CD4-positive, CD25-positive, alpha-beta regulatory T cell (primary cell): ENCODE data around the gene AK4. TPM values are rescaled to one million over a fixed set of nuclear protein-coding genes. Genes with fewer than 3 reads are reported as not detected.

Source experiments
- ATAC-seq, 2 donors: fragments of 150-1000 bp; cut with Tn5 transposase; one replicate each; pipeline ENCODE4 v1.10.0; 2021; ENCODE audit warnings: low read depth in 2 of 2, moderate number of reproducible peaks in 2 of 2, moderate library complexity in 1 of 2
- DNase-seq, 3 donors: peaks; one replicate each; pipeline versions ENCODE4 v3.0.0 to v3.0.0-alpha.2; 2012 to 2022; ENCODE audit warnings: mixed read lengths in 1 of 3
- H3K27ac ChIP-seq: one replicate; pipeline ENCODE4 v1.7.0; 2013; ENCODE audit warnings: mild to moderate bottlenecking, low read length; ENCODE audit not compliant: insufficient read depth, poor library complexity, severe bottlenecking
- H3K27me3 ChIP-seq: one replicate; pipeline ENCODE4 v1.7.0; 2013; ENCODE audit warnings: low read length; ENCODE audit not compliant: control insufficient read depth, insufficient read depth
- H3K36me3 ChIP-seq: one replicate; pipeline ENCODE4 v1.7.0; 2013; ENCODE audit warnings: mild to moderate bottlenecking, low read length, moderate library complexity; ENCODE audit not compliant: control insufficient read depth, insufficient read depth
- H3K4me1 ChIP-seq: 2 replicates; pipeline ENCODE4 v1.7.0; 2013; ENCODE audit warnings: mild to moderate bottlenecking, low read length; ENCODE audit not compliant: insufficient read depth, control insufficient read depth, poor library complexity, severe bottlenecking
- H3K4me3 ChIP-seq: one replicate; pipeline ENCODE4 v1.7.0; 2013; ENCODE audit warnings: low read depth, mild to moderate bottlenecking, low read length, moderate library complexity
- H3K9me3 ChIP-seq, 2 experiments: 1 replicate in 1 of 2; 2 replicates in 1 of 2; pipeline ENCODE4 v1.7.0; 2013; ENCODE audit warnings: low read length in 2 of 2, mild to moderate bottlenecking in 1 of 2, moderate library complexity in 1 of 2; ENCODE audit not compliant: control insufficient read depth in 2 of 2
- H3K27ac Mint-ChIP-seq, 3 donors: one replicate each; pipeline ENCODE4 v1.8.0; 2020 to 2022; ENCODE audit warnings: mild to moderate bottlenecking in 3 of 3, mixed read lengths in 3 of 3, moderate library complexity in 2 of 3
- H3K27me3 Mint-ChIP-seq: one replicate; pipeline ENCODE4 v1.8.0; 2022; ENCODE audit warnings: mild to moderate bottlenecking, mixed read lengths
- H3K36me3 Mint-ChIP-seq: one replicate; pipeline ENCODE4 v1.8.0; 2020; ENCODE audit warnings: mixed read lengths
- H3K4me1 Mint-ChIP-seq, 4 donors: one replicate each; pipeline ENCODE4 v1.8.0; 2020 to 2022; ENCODE audit warnings: mixed read lengths in 4 of 4, mild to moderate bottlenecking in 1 of 4
- H3K4me3 Mint-ChIP-seq, 4 donors: one replicate each; pipeline ENCODE4 v1.8.0; 2020 to 2022; ENCODE audit warnings: mild to moderate bottlenecking in 4 of 4, mixed read lengths in 4 of 4, moderate library complexity in 3 of 4
- H3K9me3 Mint-ChIP-seq, 7 donors: one replicate each; pipeline ENCODE4 v1.8.0; 2020 to 2022; ENCODE audit warnings: mixed read lengths in 7 of 7, mild to moderate bottlenecking in 3 of 7, moderate library complexity in 2 of 7
- polyA plus RNA-seq, 4 donors: library from polyadenylated mRNA; unstranded; fragments of 300-500 nt; fragmentation: Illumina TruSeq; gene quantifications; one replicate each; pipeline ENCODE4 v1.2.3, GENCODE V29; 2021
- total RNA-seq: library from RNA; stranded (reverse); gene quantifications from one replicate; pipeline ENCODE4 v1.2.3, GENCODE V29; 2022

The AK4 gene
- total and polyA plus RNA-seq, 5 donors from 2014 or later = 0.08 to 0.56 (median 0.26) TPM; not detected in 1

- Histone ChIP-seq H3K4me1 (no peaks in the 10 kb centered on the region), H3K27me3 (peaks cover 2% of the 10 kb centered on the region), H3K36me3 (no peaks in the 10 kb centered on the region), H3K4me3 (no peak overlapping the region), H3K27ac (no peak overlapping the region), H3K9me3 (no peaks in the 10 kb centered on the region)
- DNase-seq = no peak
- H3K27me3 Mint-ChIP-seq = peaks cover 17% of the 10 kb centered on the region
- H3K27ac Mint-ChIP-seq = no peak overlapping the region
- no peak overlapping the region for H3K4me3 Mint-ChIP-seq
- no peak for ATAC-seq
- peaks cover 0 to 2% (median 0%) of the 10 kb centered on the region in 7 donors for H3K9me3 Mint-ChIP-seq
- no peaks in the 10 kb centered on the region for H3K4me1 Mint-ChIP-seq
- H3K36me3 Mint-ChIP-seq = no peaks in the 10 kb centered on the region
Measured at GRCh38 chr1:65198096-65198495, 50.1 kb downstream of the AK4 start.

GRCh38 chr1:65200411-65200810, 52.4 kb downstream of the AK4 start:
- Mint-ChIP-seq H3K4me1 (no peaks in the 10 kb centered on the region), H3K4me3 (no peak overlapping the region), H3K27me3 (peaks cover 13% of the 10 kb centered on the region), H3K9me3 (peaks cover 0 to 2% (median 0%) of the 10 kb centered on the region in 7 donors), H3K36me3 (no peaks in the 10 kb centered on the region), H3K27ac (no peak overlapping the region)
- H3K4me1 ChIP-seq = no peaks in the 10 kb centered on the region
- H3K36me3 ChIP-seq = no peaks in the 10 kb centered on the region
- DNase-seq (no peak), ATAC-seq (no peak)
- no peak overlapping the region for H3K27ac ChIP-seq
- H3K27me3 ChIP-seq = peaks cover 2% of the 10 kb centered on the region
- no peaks in the 10 kb centered on the region for H3K9me3 ChIP-seq
- no peak overlapping the region for H3K4me3 ChIP-seq

GRCh38 chr1:65206836-65207235, 58.8 kb downstream of the AK4 start:
- H3K9me3 Mint-ChIP-seq = no peaks in the 10 kb centered on the region
- peaks cover 5% of the 10 kb centered on the region for H3K27me3 Mint-ChIP-seq
- H3K4me1 ChIP-seq = no peaks in the 10 kb centered on the region
- H3K4me1 Mint-ChIP-seq = peaks cover 0 to 4% (median 1%) of the 10 kb centered on the region in 4 donors
- H3K27ac Mint-ChIP-seq = peak overlapping the region in 1 of 3 donors; percentile 47
- no peak overlapping the region for H3K4me3 Mint-ChIP-seq
- no peaks in the 10 kb centered on the region for H3K36me3 Mint-ChIP-seq
- no peaks in the 10 kb centered on the region for H3K27me3 ChIP-seq
- H3K36me3 ChIP-seq = no peaks in the 10 kb centered on the region
- no peaks in the 10 kb centered on the region for H3K9me3 ChIP-seq
- no peak overlapping the region for H3K27ac ChIP-seq
- DNase-seq (no peak), ATAC-seq (no peak)
- no peak overlapping the region for H3K4me3 ChIP-seq

GRCh38 chr1:65207317-65207716, 59.3 kb downstream of the AK4 start:
- no peak for ATAC-seq
- H3K4me3 ChIP-seq = no peak overlapping the region
- peak in 1 of 3 donors; percentile 25 for DNase-seq
- Mint-ChIP-seq H3K27me3 (peaks cover 5% of the 10 kb centered on the region), H3K27ac (peak overlapping the region in 1 of 3 donors; percentile 47), H3K36me3 (no peaks in the 10 kb centered on the region), H3K9me3 (no peaks in the 10 kb centered on the region), H3K4me3 (no peak overlapping the region), H3K4me1 (peaks cover 0 to 4% (median 1%) of the 10 kb centered on the region in 4 donors)
- no peak overlapping the region for H3K27ac ChIP-seq
- H3K27me3 ChIP-seq = no peaks in the 10 kb centered on the region
- H3K36me3 ChIP-seq = no peaks in the 10 kb centered on the region
- no peaks in the 10 kb centered on the region for H3K9me3 ChIP-seq
- no peaks in the 10 kb centered on the region for H3K4me1 ChIP-seq

GRCh38 chr1:65208563-65208973, 60.6 kb downstream of the AK4 start:
- DNase-seq = no peak

GRCh38 chr1:65209005-65209885, 61.2 kb downstream of the AK4 start:
- H3K27me3 ChIP-seq = no peaks in the 10 kb centered on the region
- H3K27me3 Mint-ChIP-seq = peaks cover 5% of the 10 kb centered on the region
- H3K4me3 ChIP-seq = no peak overlapping the region
- peaks cover 0 to 4% (median 1%) of the 10 kb centered on the region in 4 donors for H3K4me1 Mint-ChIP-seq
- no peaks in the 10 kb centered on the region for H3K36me3 ChIP-seq
- H3K4me1 ChIP-seq = no peaks in the 10 kb centered on the region
- H3K4me3 Mint-ChIP-seq = no peak overlapping the region
- H3K9me3 Mint-ChIP-seq = no peaks in the 10 kb centered on the region
- DNase-seq (peak in 1 of 3 donors; percentile 27), ATAC-seq (no peak)
- no peaks in the 10 kb centered on the region for H3K36me3 Mint-ChIP-seq
- H3K9me3 ChIP-seq = no peaks in the 10 kb centered on the region
- H3K27ac Mint-ChIP-seq = no peak overlapping the region
- H3K27ac ChIP-seq = no peak overlapping the region

More at GRCh38 chr1:65208563-65208973, 60.6 kb downstream of the AK4 start:
- no peak overlapping the region for H3K27ac ChIP-seq
- H3K27ac Mint-ChIP-seq = no peak overlapping the region
- no peak for ATAC-seq
- no peak overlapping the region for H3K4me3 Mint-ChIP-seq
- no peaks in the 10 kb centered on the region for H3K36me3 ChIP-seq
- no peak overlapping the region for H3K4me3 ChIP-seq
- H3K27me3 ChIP-seq = no peaks in the 10 kb centered on the region
- peaks cover 0 to 4% (median 1%) of the 10 kb centered on the region in 4 donors for H3K4me1 Mint-ChIP-seq
- peaks cover 5% of the 10 kb centered on the region for H3K27me3 Mint-ChIP-seq
- no peaks in the 10 kb centered on the region for H3K36me3 Mint-ChIP-seq
- no peaks in the 10 kb centered on the region for H3K9me3 Mint-ChIP-seq
- no peaks in the 10 kb centered on the region for H3K4me1 ChIP-seq
- no peaks in the 10 kb centered on the region for H3K9me3 ChIP-seq

GRCh38 chr1:65210325-65210724, 62.3 kb downstream of the AK4 start:
- H3K9me3 Mint-ChIP-seq = no peaks in the 10 kb centered on the region
- peaks cover 0 to 4% (median 1%) of the 10 kb centered on the region in 4 donors for H3K4me1 Mint-ChIP-seq
- no peak for DNase-seq

GRCh38 chr1:65211331-65211730, 63.3 kb downstream of the AK4 start:
- Mint-ChIP-seq H3K27me3 (peaks cover 10% of the 10 kb centered on the region), H3K36me3 (no peaks in the 10 kb centered on the region), H3K9me3 (no peaks in the 10 kb centered on the region), H3K4me3 (no peak overlapping the region), H3K27ac (no peak overlapping the region), H3K4me1 (peaks cover 0 to 8% (median 3%) of the 10 kb centered on the region in 4 donors)
- H3K27ac ChIP-seq = no peak overlapping the region
- no peaks in the 10 kb centered on the region for H3K27me3 ChIP-seq
- H3K36me3 ChIP-seq = no peaks in the 10 kb centered on the region
- DNase-seq (no peak), ATAC-seq (no peak)
- H3K9me3 ChIP-seq = no peaks in the 10 kb centered on the region
- H3K4me1 ChIP-seq = no peaks in the 10 kb centered on the region
- no peak overlapping the region for H3K4me3 ChIP-seq

More at GRCh38 chr1:65210325-65210724, 62.3 kb downstream of the AK4 start:
- Histone ChIP-seq H3K27ac (no peak overlapping the region), H3K36me3 (no peaks in the 10 kb centered on the region), H3K4me3 (no peak overlapping the region), H3K27me3 (no peaks in the 10 kb centered on the region), H3K4me1 (no peaks in the 10 kb centered on the region), H3K9me3 (no peaks in the 10 kb centered on the region)
- no peak for ATAC-seq
- Mint-ChIP-seq H3K27me3 (peaks cover 6% of the 10 kb centered on the region), H3K36me3 (no peaks in the 10 kb centered on the region), H3K27ac (no peak overlapping the region), H3K4me3 (no peak overlapping the region)
